KMS-11 (cell line): Measurements from ENCODE around the gene SYNE3.

ENCODE experiments used
- H2AFZ ChIP-seq: fragments of 200-600 bp; sonication (generic); 2 replicates; pipeline ENCODE4 v1.6.1; 2016; ENCODE audit warnings: antibody characterized with exemption, mixed run types, low read depth
- H3K27ac ChIP-seq: fragments of 200-600 bp; sonication (generic); 2 replicates; pipeline ENCODE4 v1.6.1; 2016; ENCODE audit warnings: mild to moderate bottlenecking, mixed run types
- H3K27me3 ChIP-seq: fragments of 200-600 bp; sonication (generic); 2 replicates; pipeline ENCODE4 v1.6.1; 2017; ENCODE audit warnings: mild to moderate bottlenecking, low read depth, mixed run types, moderate library complexity; ENCODE audit not compliant: insufficient read depth
- H3K36me3 ChIP-seq: fragments of 200-600 bp; sonication (generic); 2 replicates; pipeline ENCODE4 v1.6.1; 2017; ENCODE audit warnings: mild to moderate bottlenecking, mixed run types; ENCODE audit not compliant: insufficient read depth
- H3K4me1 ChIP-seq: fragments of 200-600 bp; sonication (generic); 2 replicates; pipeline ENCODE4 v1.6.1; 2016; ENCODE audit warnings: mild to moderate bottlenecking, low read depth, mixed run types; ENCODE audit not compliant: poor library complexity, severe bottlenecking
- H3K4me2 ChIP-seq: fragments of 200-600 bp; sonication (generic); 2 replicates; pipeline ENCODE4 v1.7.0; 2016; ENCODE audit warnings: mild to moderate bottlenecking, mixed run types
- H3K4me3 ChIP-seq: fragments of 200-600 bp; sonication (generic); IDR thresholded peaks from 2 replicates; pipeline ENCODE4 v1.6.1; 2017; ENCODE audit warnings: low read depth, low read length, mixed read lengths; ENCODE audit not compliant: insufficient read depth
- H3K79me2 ChIP-seq: fragments of 200-600 bp; sonication (generic); 2 replicates; pipeline ENCODE4 v1.6.1; 2016; ENCODE audit warnings: low read depth, mixed run types; ENCODE audit not compliant: insufficient read depth
- H3K9ac ChIP-seq: fragments of 200-600 bp; sonication (generic); 2 replicates; pipeline ENCODE4 v1.6.1; 2016; ENCODE audit warnings: mild to moderate bottlenecking, mixed run types
- H4K20me1 ChIP-seq: fragments of 200-600 bp; sonication (generic); 2 replicates; pipeline ENCODE4 v1.6.1; 2016; ENCODE audit warnings: mild to moderate bottlenecking, mixed run types; ENCODE audit not compliant: insufficient read depth
- CTCF ChIP-seq: fragments of 200-600 bp; sonication (generic); conservative IDR thresholded peaks from 2 replicates; pipeline ENCODE4 v1.6.1; 2017; ENCODE audit warnings: low read depth, mild to moderate bottlenecking, antibody characterized with exemption, low read length, moderate library complexity, mixed read lengths

Gene SYNE3

GRCh38 chr14:95493976-95494375, 22.5 kb downstream of the SYNE3 start:
- no peak overlapping the region for H3K4me3 ChIP-seq
- no peak for TF ChIP-seq CTCF
- no peaks in the 10 kb centered on the region for H3K36me3 ChIP-seq
- no peak overlapping the region for H3K27ac ChIP-seq
- no peaks in the 10 kb centered on the region for H3K4me1 ChIP-seq
- H3K27me3 ChIP-seq: no peaks in the 10 kb centered on the region
- H3K79me2 ChIP-seq: peaks cover 27% of the 10 kb centered on the region; the same call in 1 of the 2 replicates
- no peaks in the 10 kb centered on the region for H4K20me1 ChIP-seq
- H3K9ac ChIP-seq: no peak overlapping the region
- H3K4me2 ChIP-seq: no peak overlapping the region
- no peak overlapping the region for H2AFZ ChIP-seq

- no peaks in the 10 kb centered on the region for H3K36me3 ChIP-seq
- no peak overlapping the region for H3K4me2 ChIP-seq
- no peaks in the 10 kb centered on the region for H3K4me1 ChIP-seq
- no peaks in the 10 kb centered on the region for H3K27me3 ChIP-seq
- no peak overlapping the region for H3K4me3 ChIP-seq
- TF ChIP-seq CTCF: no peak
- no peak overlapping the region for H3K27ac ChIP-seq
- no peak overlapping the region for H2AFZ ChIP-seq
- H3K9ac ChIP-seq: no peak overlapping the region
- H4K20me1 ChIP-seq: no peaks in the 10 kb centered on the region
- H3K79me2 ChIP-seq: peaks cover 27% of the 10 kb centered on the region; the same call in 1 of the 2 replicates
These were observed 22.9 kb downstream of the SYNE3 start for GRCh38 chr14:95493503-95493902.

- Histone ChIP-seq H3K9ac (no peak overlapping the region), H2AFZ (no peak overlapping the region), H3K4me1 (no peaks in the 10 kb centered on the region), H4K20me1 (no peaks in the 10 kb centered on the region), H3K79me2 (peaks cover 21% of the 10 kb centered on the region; the same call in 1 of the 2 replicates), H3K27ac (no peak overlapping the region), H3K27me3 (no peaks in the 10 kb centered on the region), H3K4me3 (no peak overlapping the region), H3K4me2 (no peak overlapping the region), H3K36me3 (no peaks in the 10 kb centered on the region)
- no peak for TF ChIP-seq CTCF
These were observed 24.4 kb downstream of the SYNE3 start for GRCh38 chr14:95491936-95492608.

GRCh38 chr14:95490727-95491451, 25.6 kb downstream of the SYNE3 start:
- no peaks in the 10 kb centered on the region for H3K36me3 ChIP-seq
- no peaks in the 10 kb centered on the region for H3K4me1 ChIP-seq
- H3K4me2 ChIP-seq: no peak overlapping the region
- no peak overlapping the region for H3K27ac ChIP-seq
- H4K20me1 ChIP-seq: no peaks in the 10 kb centered on the region
- H3K9ac ChIP-seq: no peak overlapping the region
- no peaks in the 10 kb centered on the region for H3K27me3 ChIP-seq
- no peak for TF ChIP-seq CTCF
- no peak overlapping the region for H3K4me3 ChIP-seq
- H2AFZ ChIP-seq: no peak overlapping the region
- H3K79me2 ChIP-seq: peaks cover 21% of the 10 kb centered on the region; the same call in 1 of the 2 replicates
